ENCODE results near the gene TUFT1. TPM values are rescaled to one million over a fixed set of nuclear protein-coding genes. Genes with fewer than 3 reads are reported as not detected.

TUFT1 gene
- total RNA-seq, 1 experiment from 2014 or later: 34.9 TPM

DNA sequence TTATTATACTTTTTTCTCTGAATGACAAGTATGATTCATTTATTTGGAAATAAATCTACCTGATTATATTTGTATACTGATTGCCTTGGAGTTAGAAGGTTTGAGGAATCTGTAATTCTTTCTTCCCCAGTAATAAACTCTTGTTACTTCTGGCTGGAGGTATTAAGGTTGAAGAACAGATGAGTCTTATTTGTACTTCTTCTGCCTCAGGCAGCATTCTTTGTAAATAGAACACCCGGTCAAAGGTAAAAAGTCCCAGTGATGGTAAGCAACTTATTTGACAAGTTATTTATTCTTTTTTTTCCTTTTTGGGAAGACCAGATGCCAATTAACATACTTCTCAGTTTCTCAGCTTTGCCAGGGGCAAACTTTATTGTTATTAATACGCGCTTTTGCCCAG, 84.7 kb downstream of the TUFT1 start:
- no peaks in the 10 kb centered on the region for H3K9me3 ChIP-seq
- ChIA-PET POLR2A (no interaction called here), CTCF (interaction anchor here (0.7 kb wide), 1 partner anchor 13 kb away, joined by 3 read pairs; no protein-coding TSS in a partner anchor)
- TF ChIP-seq, protein P1, sequence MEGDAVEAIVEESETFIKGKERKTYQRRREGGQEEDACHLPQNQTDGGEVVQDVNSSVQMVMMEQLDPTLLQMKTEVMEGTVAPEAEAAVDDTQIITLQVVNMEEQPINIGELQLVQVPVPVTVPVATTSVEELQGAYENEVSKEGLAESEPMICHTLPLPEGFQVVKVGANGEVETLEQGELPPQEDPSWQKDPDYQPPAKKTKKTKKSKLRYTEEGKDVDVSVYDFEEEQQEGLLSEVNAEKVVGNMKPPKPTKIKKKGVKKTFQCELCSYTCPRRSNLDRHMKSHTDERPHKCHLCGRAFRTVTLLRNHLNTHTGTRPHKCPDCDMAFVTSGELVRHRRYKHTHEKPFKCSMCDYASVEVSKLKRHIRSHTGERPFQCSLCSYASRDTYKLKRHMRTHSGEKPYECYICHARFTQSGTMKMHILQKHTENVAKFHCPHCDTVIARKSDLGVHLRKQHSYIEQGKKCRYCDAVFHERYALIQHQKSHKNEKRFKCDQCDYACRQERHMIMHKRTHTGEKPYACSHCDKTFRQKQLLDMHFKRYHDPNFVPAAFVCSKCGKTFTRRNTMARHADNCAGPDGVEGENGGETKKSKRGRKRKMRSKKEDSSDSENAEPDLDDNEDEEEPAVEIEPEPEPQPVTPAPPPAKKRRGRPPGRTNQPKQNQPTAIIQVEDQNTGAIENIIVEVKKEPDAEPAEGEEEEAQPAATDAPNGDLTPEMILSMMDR (IDR thresholded peaks at IDR 0.05; ENCODE audit: insufficient read depth in 1 of 2, low read depth in 1 of 2, low read length in 1 of 2, severe bottlenecking in 1 of 2, unreplicated experiment in 1 of 2): no peak
- no peaks in the 10 kb centered on the region for H3K27me3 ChIP-seq (replicated peaks; ENCODE audit: control insufficient read depth, insufficient read depth, low read length)
- H3K9me3 Mint-ChIP-seq (ENCODE audit: unreplicated experiment): no peaks in the 10 kb centered on the region
- H3K27me3 Mint-ChIP-seq (ENCODE audit: insufficient read depth, unreplicated experiment): no peaks in the 10 kb centered on the region
- peaks cover 5% of the 10 kb centered on the region for H3K4me1 ChIP-seq
- H3K4me1 Mint-ChIP-seq (ENCODE audit: low read depth, unreplicated experiment): peaks cover 15% of the 10 kb centered on the region
- H3K4me3 Mint-ChIP-seq (ENCODE audit: unreplicated experiment): no peak overlapping the region
- no peak overlapping the region for H3K27ac Mint-ChIP-seq (ENCODE audit: unreplicated experiment)
- DNase-seq: no peak
- intact Hi-C loops (cut with micrococcal nuclease; ENCODE audit: unreplicated experiment): no loop called here
- H3K4me3 ChIP-seq (ENCODE audit: low read depth, low read length): no peak overlapping the region
- no TSS peak for BruUV-seq (replicated peaks)
- no peaks in the 10 kb centered on the region for H3K36me3 ChIP-seq (ENCODE audit: control insufficient read depth, insufficient read depth, low read length)
- H3K36me3 Mint-ChIP-seq (ENCODE audit: insufficient read depth, unreplicated experiment): peaks cover 6% of the 10 kb centered on the region

DNA sequence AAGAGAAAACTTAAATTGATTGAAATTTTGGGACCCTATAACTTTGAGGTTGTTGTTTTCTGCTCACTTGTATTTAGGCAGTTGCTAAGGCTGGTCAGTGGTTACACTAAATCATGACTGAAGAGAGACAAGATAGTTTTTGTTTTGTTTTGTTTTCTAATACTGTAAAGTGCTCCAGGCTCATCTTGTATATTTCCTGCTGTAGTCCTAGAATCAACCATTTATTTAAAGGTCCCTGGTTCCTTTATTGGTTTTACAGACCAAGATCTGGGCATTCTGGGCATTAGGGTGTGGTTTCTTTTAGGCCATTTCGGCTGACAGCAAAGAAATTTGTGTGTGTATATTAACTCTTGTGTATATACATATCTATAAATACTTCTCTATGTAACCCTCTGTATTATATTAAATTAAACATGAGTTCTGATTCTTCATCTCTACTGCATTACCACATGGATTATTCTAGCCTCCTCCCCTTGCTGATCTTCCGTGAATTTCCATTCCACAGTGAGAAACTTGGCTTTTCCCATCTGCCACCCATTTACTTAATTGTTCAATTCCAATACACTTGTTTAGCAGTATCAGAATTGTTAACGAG, 86.7 kb downstream of the TUFT1 start:
- ChIA-PET CTCF (no interaction called here), POLR2A (no interaction called here)
- H3K27me3 Mint-ChIP-seq (ENCODE audit: insufficient read depth, unreplicated experiment): no peaks in the 10 kb centered on the region
- no peak overlapping the region for H3K27ac Mint-ChIP-seq (ENCODE audit: unreplicated experiment)
- Histone ChIP-seq H3K36me3 (ENCODE audit: control insufficient read depth, insufficient read depth, low read length) (no peaks in the 10 kb centered on the region), H3K9me3 (no peaks in the 10 kb centered on the region), H3K4me3 (ENCODE audit: low read depth, low read length) (no peak overlapping the region), H3K4me1 (no peaks in the 10 kb centered on the region), H3K27me3 (replicated peaks; ENCODE audit: control insufficient read depth, insufficient read depth, low read length) (no peaks in the 10 kb centered on the region)
- no peak overlapping the region for H3K4me3 Mint-ChIP-seq (ENCODE audit: unreplicated experiment)
- BruUV-seq (replicated peaks): no TSS peak
- intact Hi-C loops (cut with micrococcal nuclease; ENCODE audit: unreplicated experiment): no loop called here
- no peak for DNase-seq
- peaks cover 6% of the 10 kb centered on the region for H3K4me1 Mint-ChIP-seq (ENCODE audit: low read depth, unreplicated experiment)
- H3K9me3 Mint-ChIP-seq (ENCODE audit: unreplicated experiment): no peaks in the 10 kb centered on the region
- TF ChIP-seq, protein P1 (IDR thresholded peaks at IDR 0.05; ENCODE audit: insufficient read depth in 1 of 2, low read depth in 1 of 2, low read length in 1 of 2, severe bottlenecking in 1 of 2, unreplicated experiment in 1 of 2): no peak
- peaks cover 6% of the 10 kb centered on the region for H3K36me3 Mint-ChIP-seq (ENCODE audit: insufficient read depth, unreplicated experiment)

DNA sequence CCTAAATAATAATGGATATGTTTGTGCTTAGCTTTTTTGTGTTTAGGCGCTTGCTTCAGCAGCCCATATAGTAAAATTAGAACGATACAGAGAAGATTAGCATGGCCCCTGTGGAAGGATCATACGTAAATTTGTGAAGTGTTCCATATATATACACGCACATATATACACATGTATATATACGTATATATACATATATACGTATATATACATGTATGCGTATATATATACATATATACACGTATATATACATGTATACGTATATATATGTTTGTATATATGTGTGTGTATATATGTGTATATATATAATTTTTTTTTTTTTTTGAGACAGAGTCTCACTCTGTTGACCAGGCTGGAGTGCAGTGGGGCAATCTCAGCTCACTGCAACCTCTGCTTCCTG, 89.2 kb downstream of the TUFT1 start:
- TF ChIP-seq, protein P1 (IDR thresholded peaks at IDR 0.05; ENCODE audit: insufficient read depth in 1 of 2, low read depth in 1 of 2, low read length in 1 of 2, severe bottlenecking in 1 of 2, unreplicated experiment in 1 of 2): no peak
- H3K4me1 Mint-ChIP-seq (ENCODE audit: low read depth, unreplicated experiment): peaks cover 6% of the 10 kb centered on the region
- Histone ChIP-seq H3K4me1 (no peaks in the 10 kb centered on the region), H3K27me3 (replicated peaks; ENCODE audit: control insufficient read depth, insufficient read depth, low read length) (no peaks in the 10 kb centered on the region), H3K9me3 (no peaks in the 10 kb centered on the region), H3K4me3 (ENCODE audit: low read depth, low read length) (no peak overlapping the region), H3K36me3 (ENCODE audit: control insufficient read depth, insufficient read depth, low read length) (no peaks in the 10 kb centered on the region)
- no peaks in the 10 kb centered on the region for H3K27me3 Mint-ChIP-seq (ENCODE audit: insufficient read depth, unreplicated experiment)
- intact Hi-C loops (cut with micrococcal nuclease; ENCODE audit: unreplicated experiment): no loop called here
- BruUV-seq (replicated peaks): no TSS peak
- no peak overlapping the region for H3K4me3 Mint-ChIP-seq (ENCODE audit: unreplicated experiment)
- peaks cover 6% of the 10 kb centered on the region for H3K36me3 Mint-ChIP-seq (ENCODE audit: insufficient read depth, unreplicated experiment)
- H3K9me3 Mint-ChIP-seq (ENCODE audit: unreplicated experiment): no peaks in the 10 kb centered on the region
- no peak for DNase-seq
- POLR2A ChIA-PET: no interaction called here
- CTCF ChIA-PET: no interaction called here
- no peak overlapping the region for H3K27ac Mint-ChIP-seq (ENCODE audit: unreplicated experiment)

Small RNA genes within 50 kb of the gene (microRNA-seq; reads per million reads assigned to microRNA genes)
- not detected for gene MIR554

Other genes starting within 250 kb of the TUFT1 start
- gene PI4KB, start 212.9 kb upstream of the TUFT1 start, total RNA-seq (2022): 49.7 and 52.7 TPM in 2 replicates
- 23.3 and 25.0 TPM in 2 replicates for gene RFX5, start 193.1 kb upstream of the TUFT1 start, total RNA-seq (2022)
- 18.5 and 18.7 TPM in 2 replicates for gene SELENBP1, start 167.6 kb upstream of the TUFT1 start, total RNA-seq (2022)
- 330 and 362 TPM in 2 replicates for gene PSMB4, start 140.7 kb upstream of the TUFT1 start, total RNA-seq (2022)
- 80.0 and 83.0 TPM in 2 replicates for gene POGZ, start 80.8 kb upstream of the TUFT1 start, total RNA-seq (2022)
- gene CGN, start 28.9 kb upstream of the TUFT1 start, total RNA-seq (2022): 147 TPM in 2 replicates
- gene SNX27, start 71.7 kb downstream of the TUFT1 start, total RNA-seq (2022): 47.2 and 47.4 TPM in 2 replicates
- 0.27 and 1.1 TPM in 2 replicates for gene CELF3, start 176.5 kb downstream of the TUFT1 start, total RNA-seq (2022)
- gene RIIAD1, start 181.2 kb downstream of the TUFT1 start, total RNA-seq (2022): 0.88 and 1.0 TPM in 2 replicates
- gene MRPL9, start 223.2 kb downstream of the TUFT1 start, total RNA-seq (2022): 122 and 131 TPM in 2 replicates

Data from Caco-2 (cell line).